ENCODE data around the gene FSIP1.

Gene FSIP1

GRCh38 chr15:39618063-39618823 is 164.4 kb downstream of the FSIP1 start:
- no peak for DNase-seq (ENCODE audit: low read depth in 2 of 2)

- no peak for DNase-seq (ENCODE audit: low read depth in 2 of 2)
Measured at GRCh38 chr15:39616731-39617455, 165.7 kb downstream of the FSIP1 start.

GRCh38 chr15:39613861-39614260 is 168.8 kb downstream of the FSIP1 start:
- DNase-seq (ENCODE audit: low read depth in 2 of 2): no peak

GRCh38 chr15:39613271-39613670 is 169.4 kb downstream of the FSIP1 start:
- no peak for DNase-seq (ENCODE audit: low read depth in 2 of 2)

GRCh38 chr15:39610665-39611064 is 172.0 kb downstream of the FSIP1 start:
- DNase-seq (ENCODE audit: low read depth in 2 of 2): no peak

- DNase-seq (ENCODE audit: low read depth in 2 of 2): no peak
Measured at GRCh38 chr15:39609166-39609916, 173.3 kb downstream of the FSIP1 start.

GRCh38 chr15:39608185-39609139 is 174.2 kb downstream of the FSIP1 start:
- no peak for DNase-seq (ENCODE audit: low read depth in 2 of 2)

GRCh38 chr15:39605146-39605545 is 177.5 kb downstream of the FSIP1 start:
- DNase-seq (ENCODE audit: low read depth in 2 of 2): no peak

GRCh38 chr15:39602143-39602542 is 180.5 kb downstream of the FSIP1 start:
- DNase-seq (ENCODE audit: low read depth in 2 of 2): no peak

- no peak for DNase-seq (ENCODE audit: low read depth in 2 of 2)
Measured at GRCh38 chr15:39599871-39600270, 182.8 kb downstream of the FSIP1 start.

GRCh38 chr15:39598958-39599845 is 183.4 kb downstream of the FSIP1 start:
- DNase-seq (ENCODE audit: low read depth in 2 of 2): no peak

GRCh38 chr15:39598186-39598850 is 184.3 kb downstream of the FSIP1 start:
- no peak for DNase-seq (ENCODE audit: low read depth in 2 of 2)

- no peak for DNase-seq (ENCODE audit: low read depth in 2 of 2)
Measured at GRCh38 chr15:39597751-39598185, 184.9 kb downstream of the FSIP1 start.

GRCh38 chr15:39597336-39597735 is 185.3 kb downstream of the FSIP1 start:
- no peak for DNase-seq (ENCODE audit: low read depth in 2 of 2)

- DNase-seq (ENCODE audit: low read depth in 2 of 2): no peak
Measured at GRCh38 chr15:39596358-39597051, 186.1 kb downstream of the FSIP1 start.

- no peak for DNase-seq (ENCODE audit: low read depth in 2 of 2)
Measured at GRCh38 chr15:39595338-39596221, 187.1 kb downstream of the FSIP1 start.

- DNase-seq (ENCODE audit: low read depth in 2 of 2): no peak
Measured at GRCh38 chr15:39594446-39595337, 187.9 kb downstream of the FSIP1 start.

All from stimulated activated CD8-positive, alpha-beta memory T cell treated with anti-CD3 and anti-CD28 coated beads, Interleukin-15, amount 100 ng/mL, for 48 hours (primary cell).